Skin of body (tissue), 3 donors: ENCODE results near the gene ERBIN. TPM values are rescaled to one million over a fixed set of nuclear protein-coding genes. Genes with fewer than 3 reads are reported as not detected.

ENCODE experiments used
- DNase-seq: peaks from one replicate; lab custom pipeline; 2025; lab: John Stamatoyannopoulos, UW
- small RNA-seq: library from RNA; depleted of rRNA; stranded (forward); fragments of <200 nt; gene quantifications from one replicate; pipeline ENCODE3, GENCODE V24; 2014; ENCODE audit warnings: low replicate concordance
- total RNA-seq: library from RNA; depleted of rRNA; stranded (reverse); fragments of >200 nt; gene quantifications from one replicate; pipeline ENCODE4 v1.2.3, GENCODE V29; 2014

ERBIN gene
- total RNA-seq, 1 donor from 2014 or later: 116 TPM

- DNase-seq: no peak
These were observed 202.8 kb downstream of the ERBIN start for GRCh38 chr5:66129144-66129543.

GRCh38 chr5:66130493-66130892 is 204.1 kb downstream of the ERBIN start:
- DNase-seq: no peak

Small RNAs within 50 kb of the gene (small RNA-seq; reads per million reads assigned to genes)
- gene RF00598: not detected

Other genes starting within 250 kb of the ERBIN start
- gene SGTB, start 204.5 kb upstream of the ERBIN start, total RNA-seq: 7.3 TPM
- gene NLN, start 204.4 kb upstream of the ERBIN start, total RNA-seq: 16.0 TPM
- 139 TPM for gene SREK1, start 217.7 kb downstream of the ERBIN start, total RNA-seq